WTC11 (cell line): ENCODE measurements around the gene PRDM2. TPM values are rescaled to one million over a fixed set of nuclear protein-coding genes. Genes with fewer than 3 reads are reported as not detected.

Experiments used
- ATAC-seq: fragments of 200-7000 bp; cut with Tn5 transposase; 2 replicates; pipeline ENCODE4 v1.10.0; 2021; ENCODE audit warnings: mild to moderate bottlenecking, moderate library complexity
- CTCF ChIA-PET: fragments of 300-600 bp; sonication (Branson Sonifier 250); formaldehyde crosslinking; loops from one replicate; lab custom pipeline; 2021; ENCODE audit warnings: antibody characterized with exemption; lab: Charles Lee
- POLR2A ChIA-PET: fragments of 350-600 bp; sonication (Branson Sonifier 250); formaldehyde crosslinking; loops from one replicate; lab custom pipeline; 2021; ENCODE audit warnings: antibody characterized with exemption; lab: Charles Lee
- DNase-seq: peaks from one replicate; pipeline ENCODE4 v3.0.0; 2021; ENCODE audit warnings: low spot score
- H3K27ac Mint-ChIP-seq: 2 replicates; pipeline ENCODE4 v1.8.0; 2021; ENCODE audit warnings: mixed read lengths
- H3K27me3 Mint-ChIP-seq: 2 replicates; pipeline ENCODE4 v1.8.0; 2021; ENCODE audit warnings: low read depth, mild to moderate bottlenecking, moderate library complexity, mixed read lengths
- H3K36me3 Mint-ChIP-seq: 2 replicates; pipeline ENCODE4 v1.8.0; 2021; ENCODE audit warnings: mixed read lengths
- H3K4me1 Mint-ChIP-seq: 2 replicates; pipeline ENCODE4 v1.8.0; 2022; ENCODE audit warnings: mixed read lengths
- H3K4me3 Mint-ChIP-seq: 2 replicates; pipeline ENCODE4 v1.8.0; 2021; ENCODE audit warnings: mild to moderate bottlenecking, moderate library complexity, mixed read lengths
- H3K9me3 Mint-ChIP-seq: 2 replicates; pipeline ENCODE4 v1.8.0; 2021; ENCODE audit warnings: mixed read lengths
- AR ChIP-seq: fragments of 250-450 bp; sonication (Bioruptor Pico); IDR thresholded peaks from 2 replicates; pipeline ENCODE4 v1.9.0; 2021; ENCODE audit warnings: mild to moderate bottlenecking
- FOXP1 ChIP-seq: sonication (generic); formaldehyde crosslinking; IDR thresholded peaks from 2 replicates; pipeline ENCODE4 v1.8.0; 2022; ENCODE audit warnings: missing genetic modification reagents, mild to moderate bottlenecking, moderate library complexity, borderline replicate concordance
- GTF2I ChIP-seq: fragments of 250-450 bp; sonication (Bioruptor Pico); conservative IDR thresholded peaks from 2 replicates; pipeline ENCODE4 v1.4.0; 2021; ENCODE audit warnings: mild to moderate bottlenecking
- MAX ChIP-seq: sonication (generic); formaldehyde crosslinking; IDR thresholded peaks from 2 replicates; pipeline ENCODE4 v1.8.0; 2022; ENCODE audit warnings: mild to moderate bottlenecking, missing genetic modification reagents
- MXD4 ChIP-seq: fragments of 250-450 bp; sonication (Bioruptor Pico); IDR thresholded peaks from 2 replicates; pipeline ENCODE4 v1.8.0; 2021; ENCODE audit warnings: mild to moderate bottlenecking, moderate library complexity, borderline replicate concordance
- NFATC4 ChIP-seq: fragments of 250-450 bp; sonication (Bioruptor Pico); IDR thresholded peaks from 2 replicates; pipeline ENCODE4 v1.9.0; 2021; ENCODE audit warnings: mild to moderate bottlenecking
- OVOL2 ChIP-seq: fragments of 250-450 bp; sonication (Bioruptor Pico); IDR thresholded peaks from 2 replicates; pipeline ENCODE4 v1.9.0; 2021; ENCODE audit warnings: mild to moderate bottlenecking, borderline replicate concordance
- SMAD4 ChIP-seq: sonication (generic); formaldehyde crosslinking; IDR thresholded peaks from 2 replicates; pipeline ENCODE4 v1.8.0; 2022; ENCODE audit warnings: mild to moderate bottlenecking, missing genetic modification reagents
- SP1 ChIP-seq: sonication (generic); formaldehyde crosslinking; conservative IDR thresholded peaks from 2 replicates; pipeline ENCODE4 v1.8.1; 2022; ENCODE audit warnings: missing genetic modification reagents
- TEAD1 ChIP-seq: sonication (generic); formaldehyde crosslinking; IDR thresholded peaks from 2 replicates; pipeline ENCODE4 v1.8.0; 2022; ENCODE audit warnings: mild to moderate bottlenecking, missing genetic modification reagents
- USF2 ChIP-seq: sonication (generic); formaldehyde crosslinking; IDR thresholded peaks from 2 replicates; pipeline ENCODE4 v1.8.1; 2023; ENCODE audit warnings: mild to moderate bottlenecking, missing genetic modification reagents, moderate library complexity
- ZNF396 ChIP-seq: fragments of 250-450 bp; sonication (Bioruptor Pico); IDR thresholded peaks from 2 replicates; pipeline ENCODE4 v1.8.0; 2021; ENCODE audit warnings: mild to moderate bottlenecking, moderate library complexity, borderline replicate concordance
- total RNA-seq: library from RNA; stranded (reverse); gene quantifications from 3 replicates; pipeline ENCODE4 v1.2.3, GENCODE V29; 2021
- TF ChIP-seq, protein P1 (sequence below): fragments of 200-600 bp; IDR thresholded peaks from 2 replicates; pipeline ENCODE4 v1.8.0; 2022; ENCODE audit warnings: antibody characterized with exemption
- TF ChIP-seq, protein P2 (sequence below): sonication (generic); formaldehyde crosslinking; IDR thresholded peaks from 2 replicates; pipeline ENCODE4 v1.8.1; 2022; ENCODE audit warnings: mild to moderate bottlenecking, missing genetic modification reagents, moderate library complexity, borderline replicate concordance
- TF ChIP-seq, protein P3 (sequence below): fragments of 250-450 bp; sonication (Bioruptor Pico); IDR thresholded peaks from 2 replicates; pipeline ENCODE4 v2.1.2; 2022; ENCODE audit warnings: mild to moderate bottlenecking, moderate library complexity
- TF ChIP-seq, protein P4 (sequence below): fragments of 250-450 bp; sonication (Bioruptor Pico); IDR thresholded peaks from 2 replicates; pipeline ENCODE4 v1.9.0; 2021; ENCODE audit warnings: moderate library complexity, mild to moderate bottlenecking, inconsistent platforms, borderline replicate concordance

PRDM2 gene
- total RNA-seq, 1 experiment from 2014 or later, result 25.0 TPM

DNA sequence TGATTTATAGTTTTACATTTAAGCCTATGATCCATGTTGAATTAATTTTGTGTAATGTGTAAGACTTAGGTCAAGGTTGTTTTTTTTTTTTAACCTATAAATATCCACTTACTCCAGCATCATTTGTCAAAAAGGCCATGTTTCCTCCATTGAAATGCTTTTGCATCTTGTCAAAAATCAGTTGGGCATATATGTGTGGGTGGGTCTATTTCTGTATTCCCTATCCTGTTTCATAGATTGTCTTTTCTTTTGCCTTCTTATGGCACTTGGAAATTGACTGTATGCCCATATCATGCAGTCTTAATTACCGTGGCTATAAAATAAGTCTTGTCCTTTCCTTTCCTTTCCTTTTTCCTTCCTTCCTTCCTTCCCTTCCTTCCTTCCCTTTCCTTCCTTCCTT is 138.2 kb downstream of the PRDM2 start:
- ChIA-PET POLR2A (no interaction called here), CTCF (no interaction called here)
- H3K36me3 Mint-ChIP-seq, result no peaks in the 10 kb centered on the region
- H3K27me3 Mint-ChIP-seq, result peaks cover 66% of the 10 kb centered on the region
- H3K4me1 Mint-ChIP-seq, result no peaks in the 10 kb centered on the region
- TF ChIP-seq TEAD1 (CRISPR knock-in tag), result no peak
- TF ChIP-seq, protein P1, sequence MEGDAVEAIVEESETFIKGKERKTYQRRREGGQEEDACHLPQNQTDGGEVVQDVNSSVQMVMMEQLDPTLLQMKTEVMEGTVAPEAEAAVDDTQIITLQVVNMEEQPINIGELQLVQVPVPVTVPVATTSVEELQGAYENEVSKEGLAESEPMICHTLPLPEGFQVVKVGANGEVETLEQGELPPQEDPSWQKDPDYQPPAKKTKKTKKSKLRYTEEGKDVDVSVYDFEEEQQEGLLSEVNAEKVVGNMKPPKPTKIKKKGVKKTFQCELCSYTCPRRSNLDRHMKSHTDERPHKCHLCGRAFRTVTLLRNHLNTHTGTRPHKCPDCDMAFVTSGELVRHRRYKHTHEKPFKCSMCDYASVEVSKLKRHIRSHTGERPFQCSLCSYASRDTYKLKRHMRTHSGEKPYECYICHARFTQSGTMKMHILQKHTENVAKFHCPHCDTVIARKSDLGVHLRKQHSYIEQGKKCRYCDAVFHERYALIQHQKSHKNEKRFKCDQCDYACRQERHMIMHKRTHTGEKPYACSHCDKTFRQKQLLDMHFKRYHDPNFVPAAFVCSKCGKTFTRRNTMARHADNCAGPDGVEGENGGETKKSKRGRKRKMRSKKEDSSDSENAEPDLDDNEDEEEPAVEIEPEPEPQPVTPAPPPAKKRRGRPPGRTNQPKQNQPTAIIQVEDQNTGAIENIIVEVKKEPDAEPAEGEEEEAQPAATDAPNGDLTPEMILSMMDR, result no peak
- no peak for TF ChIP-seq FOXP1 (CRISPR knock-in tag)
- TF ChIP-seq, protein P2, sequence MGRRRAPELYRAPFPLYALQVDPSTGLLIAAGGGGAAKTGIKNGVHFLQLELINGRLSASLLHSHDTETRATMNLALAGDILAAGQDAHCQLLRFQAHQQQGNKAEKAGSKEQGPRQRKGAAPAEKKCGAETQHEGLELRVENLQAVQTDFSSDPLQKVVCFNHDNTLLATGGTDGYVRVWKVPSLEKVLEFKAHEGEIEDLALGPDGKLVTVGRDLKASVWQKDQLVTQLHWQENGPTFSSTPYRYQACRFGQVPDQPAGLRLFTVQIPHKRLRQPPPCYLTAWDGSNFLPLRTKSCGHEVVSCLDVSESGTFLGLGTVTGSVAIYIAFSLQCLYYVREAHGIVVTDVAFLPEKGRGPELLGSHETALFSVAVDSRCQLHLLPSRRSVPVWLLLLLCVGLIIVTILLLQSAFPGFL (CRISPR knock-in tag), result no peak
- DNase-seq, result no peak
- ATAC-seq, result no peak
- H3K9me3 Mint-ChIP-seq, result peaks cover 14% of the 10 kb centered on the region
- H3K27ac Mint-ChIP-seq, result no peak overlapping the region
- H3K4me3 Mint-ChIP-seq, result no peak overlapping the region

DNA sequence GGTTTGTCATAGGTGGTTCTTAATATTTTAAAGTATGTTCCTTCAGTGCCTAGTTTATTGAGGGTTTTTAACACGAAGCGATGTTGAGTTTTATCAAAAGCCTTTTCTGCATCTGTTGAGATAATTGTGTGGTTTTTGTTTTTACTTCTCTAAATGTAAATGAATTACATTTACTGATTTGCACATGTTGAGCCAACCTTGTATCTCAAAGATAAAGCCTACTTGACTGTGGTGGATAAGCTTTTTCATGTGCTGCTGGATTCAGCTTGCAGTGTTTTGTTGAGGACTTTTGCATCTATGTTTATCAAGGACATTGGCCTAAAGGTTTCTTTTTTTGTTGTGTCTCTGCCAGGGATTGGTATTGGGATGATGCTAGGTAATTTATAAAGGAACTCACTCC is 142.5 kb downstream of the PRDM2 start:
- H3K27me3 Mint-ChIP-seq, result peaks cover 84% of the 10 kb centered on the region
- no peaks in the 10 kb centered on the region for H3K36me3 Mint-ChIP-seq
- H3K9me3 Mint-ChIP-seq, result peaks cover 6% of the 10 kb centered on the region; the same call in 1 of the 2 replicates
- no peak overlapping the region for H3K4me3 Mint-ChIP-seq
- H3K4me1 Mint-ChIP-seq, result peaks cover under 1% of the 10 kb centered on the region; the same call in 1 of the 2 replicates
- CTCF ChIA-PET, result no interaction called here
- DNase-seq, result no peak
- H3K27ac Mint-ChIP-seq, result no peak overlapping the region
- TF ChIP-seq SMAD4 (CRISPR knock-in tag), result no peak
- no peak for TF ChIP-seq USF2 (CRISPR knock-in tag)
- TF ChIP-seq AR (CRISPR knock-in tag), result no peak
- no peak for ATAC-seq
- POLR2A ChIA-PET, result no interaction called here

- Mint-ChIP-seq H3K4me3 (no peak overlapping the region), H3K9me3 (peaks cover 51% of the 10 kb centered on the region), H3K27ac (no peak overlapping the region), H3K27me3 (peaks cover 52% of the 10 kb centered on the region), H3K4me1 (peaks cover 16% of the 10 kb centered on the region), H3K36me3 (peaks cover 37% of the 10 kb centered on the region)
- DNase-seq (no peak), ATAC-seq (no peak)
- ChIA-PET POLR2A (interaction anchor here (0.7 kb wide), 1 partner anchor 32 kb away, joined by 3 read pairs; no protein-coding TSS in a partner anchor), CTCF (no interaction called here)
- no peak for TF ChIP-seq MXD4 (CRISPR knock-in tag)
- TF ChIP-seq OVOL2 (CRISPR knock-in tag), result no peak
- no peak for TF ChIP-seq AR (CRISPR knock-in tag)
- TF ChIP-seq MAX (CRISPR knock-in tag), result no peak
- TF ChIP-seq, protein P3, sequence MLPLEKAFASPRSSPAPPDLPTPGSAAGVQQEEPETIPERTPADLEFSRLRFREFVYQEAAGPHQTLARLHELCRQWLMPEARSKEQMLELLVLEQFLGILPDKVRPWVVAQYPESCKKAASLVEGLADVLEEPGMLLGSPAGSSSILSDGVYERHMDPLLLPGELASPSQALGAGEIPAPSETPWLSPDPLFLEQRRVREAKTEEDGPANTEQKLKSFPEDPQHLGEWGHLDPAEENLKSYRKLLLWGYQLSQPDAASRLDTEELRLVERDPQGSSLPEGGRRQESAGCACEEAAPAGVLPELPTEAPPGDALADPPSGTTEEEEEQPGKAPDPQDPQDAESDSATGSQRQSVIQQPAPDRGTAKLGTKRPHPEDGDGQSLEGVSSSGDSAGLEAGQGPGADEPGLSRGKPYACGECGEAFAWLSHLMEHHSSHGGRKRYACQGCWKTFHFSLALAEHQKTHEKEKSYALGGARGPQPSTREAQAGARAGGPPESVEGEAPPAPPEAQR (CRISPR knock-in tag), result no peak
- TF ChIP-seq GTF2I, result no peak
- TF ChIP-seq SP1 (CRISPR knock-in tag), result no peak
- no peak for TF ChIP-seq ZNF396 (CRISPR knock-in tag)
- TF ChIP-seq NFATC4 (CRISPR knock-in tag), result no peak
- TF ChIP-seq, protein P4, sequence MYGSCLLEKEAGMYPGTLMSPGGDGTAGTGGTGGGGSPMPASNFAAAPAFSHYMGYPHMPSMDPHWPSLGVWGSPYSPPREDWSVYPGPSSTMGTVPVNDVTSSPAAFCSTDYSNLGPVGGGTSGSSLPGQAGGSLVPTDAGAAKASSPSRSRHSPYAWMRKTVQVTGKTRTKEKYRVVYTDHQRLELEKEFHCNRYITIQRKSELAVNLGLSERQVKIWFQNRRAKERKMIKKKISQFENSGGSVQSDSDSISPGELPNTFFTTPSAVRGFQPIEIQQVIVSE (CRISPR knock-in tag), result no peak
Measured at GRCh38 chr1:13851726-13852125, 151.7 kb downstream of the PRDM2 start.
